SW 1271 (cell line): ENCODE results near the gene PKD1.
A peak's percentile ranks its signal among the peaks of the same experiment; 100 is the strongest.

ENCODE experiments used
- DNase-seq, 2 experiments: peaks; one replicate each; lab custom pipeline; 2025; lab: John Stamatoyannopoulos, UW

PKD1 gene

DNA sequence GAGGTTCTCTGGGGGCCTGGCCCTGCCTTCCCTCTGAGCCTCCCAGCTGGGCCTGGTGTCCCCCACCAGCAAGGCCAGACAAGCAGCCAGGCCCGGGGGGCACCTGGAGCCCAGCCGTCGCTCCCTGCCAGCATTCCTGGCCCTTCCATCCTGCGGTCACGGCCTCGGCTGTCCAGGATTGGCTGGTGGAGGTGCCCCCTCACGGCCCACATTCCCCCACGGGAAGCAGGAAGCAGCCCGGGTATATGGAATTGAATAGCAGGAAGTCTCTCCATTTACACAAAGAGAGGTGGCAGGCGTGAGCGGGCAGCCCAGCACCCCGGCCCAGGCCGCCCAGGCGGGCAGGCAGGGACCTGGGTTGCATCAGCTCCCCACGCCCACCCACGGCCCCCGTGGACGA, 34.4 kb upstream of the PKD1 start:
- DNase-seq = no peak

DNA sequence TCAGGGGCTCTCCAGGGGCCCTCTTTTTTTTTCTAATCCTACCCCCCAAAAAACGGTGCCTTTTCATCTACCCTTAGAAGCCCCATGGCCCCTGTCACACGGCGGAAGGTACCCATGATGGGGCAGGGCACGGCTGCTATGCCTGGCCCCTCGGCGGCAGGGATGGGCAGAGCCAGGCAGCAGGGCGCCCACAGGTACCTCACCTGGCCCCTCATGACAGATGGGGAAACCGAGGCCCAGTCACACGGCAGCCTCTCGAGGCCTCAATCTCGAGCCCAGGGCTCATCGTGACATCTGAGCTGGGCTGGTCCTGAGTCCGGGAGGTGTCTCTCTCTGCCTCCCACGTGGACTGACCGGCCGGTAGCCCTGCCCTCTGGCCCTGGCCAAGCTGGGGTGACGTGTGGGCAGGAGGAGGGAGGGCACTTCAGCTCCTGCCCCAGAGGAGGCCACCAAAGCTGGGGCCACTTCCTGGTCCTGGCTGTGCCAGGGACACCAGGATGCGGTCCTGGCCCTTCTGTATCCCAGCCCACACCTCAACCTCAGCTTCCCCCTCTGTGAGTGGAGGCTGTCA, 31.5 kb upstream of the PKD1 start:
- no peak for DNase-seq

DNA sequence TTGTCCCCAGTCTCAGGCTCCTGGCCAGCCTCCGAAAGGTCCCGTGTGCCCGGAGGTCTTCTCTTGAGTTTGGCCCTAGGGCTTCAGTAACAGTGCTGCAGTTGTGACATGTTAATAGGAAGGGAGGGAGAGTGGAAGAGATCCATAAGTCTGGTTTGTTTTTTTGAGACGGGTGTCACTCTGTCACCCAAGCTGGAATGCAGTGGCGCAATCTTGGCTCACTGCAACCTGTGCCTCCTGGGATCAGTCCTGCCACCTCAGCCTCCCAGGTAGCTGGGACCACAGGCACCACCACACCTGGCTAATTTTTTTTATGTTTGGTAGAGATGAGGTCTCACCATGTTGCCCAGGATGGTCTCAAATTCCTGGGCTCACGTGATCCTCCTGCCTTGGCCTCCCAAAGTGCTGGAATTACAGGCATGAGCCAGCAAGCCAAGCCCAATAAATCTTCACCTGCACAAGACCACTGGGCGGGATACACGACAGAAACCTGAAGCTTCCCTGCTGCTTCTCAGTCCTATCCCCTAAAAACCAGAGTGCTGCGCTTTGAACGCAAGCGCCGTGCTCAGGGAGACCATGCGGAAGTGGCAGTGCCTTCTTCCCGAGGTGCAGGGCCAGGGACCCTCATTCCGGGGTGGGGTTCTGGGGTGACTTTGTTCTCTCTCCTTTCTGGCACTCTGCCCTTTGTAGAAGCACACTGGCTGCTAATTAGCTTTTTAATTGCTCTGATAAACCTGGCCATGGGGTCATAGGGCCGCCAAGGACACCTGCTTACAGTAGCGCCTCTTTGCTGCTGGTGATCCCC, 30.8 kb upstream of the PKD1 start:
- no peak for DNase-seq

DNA sequence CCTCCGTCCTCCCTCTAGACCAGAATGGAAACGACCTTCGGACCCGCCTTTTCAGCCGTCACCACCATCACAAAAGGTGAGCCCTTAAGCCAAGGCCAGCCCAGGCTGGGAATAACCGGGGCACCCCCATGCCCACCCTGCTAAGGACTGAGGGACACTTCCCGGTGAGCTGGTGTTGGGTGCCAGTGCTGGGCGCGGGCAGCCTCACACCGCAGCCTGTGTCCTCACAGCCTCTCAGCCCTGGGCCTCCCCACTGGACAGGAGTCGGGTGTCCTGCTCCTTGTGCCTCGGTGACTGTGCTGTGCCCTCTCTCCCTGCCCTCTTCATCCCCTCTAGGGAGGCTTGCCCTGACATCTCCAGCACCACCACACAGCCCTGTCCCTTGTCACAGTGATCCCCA, 30.2 kb upstream of the PKD1 start:
- DNase-seq = no peak

DNA sequence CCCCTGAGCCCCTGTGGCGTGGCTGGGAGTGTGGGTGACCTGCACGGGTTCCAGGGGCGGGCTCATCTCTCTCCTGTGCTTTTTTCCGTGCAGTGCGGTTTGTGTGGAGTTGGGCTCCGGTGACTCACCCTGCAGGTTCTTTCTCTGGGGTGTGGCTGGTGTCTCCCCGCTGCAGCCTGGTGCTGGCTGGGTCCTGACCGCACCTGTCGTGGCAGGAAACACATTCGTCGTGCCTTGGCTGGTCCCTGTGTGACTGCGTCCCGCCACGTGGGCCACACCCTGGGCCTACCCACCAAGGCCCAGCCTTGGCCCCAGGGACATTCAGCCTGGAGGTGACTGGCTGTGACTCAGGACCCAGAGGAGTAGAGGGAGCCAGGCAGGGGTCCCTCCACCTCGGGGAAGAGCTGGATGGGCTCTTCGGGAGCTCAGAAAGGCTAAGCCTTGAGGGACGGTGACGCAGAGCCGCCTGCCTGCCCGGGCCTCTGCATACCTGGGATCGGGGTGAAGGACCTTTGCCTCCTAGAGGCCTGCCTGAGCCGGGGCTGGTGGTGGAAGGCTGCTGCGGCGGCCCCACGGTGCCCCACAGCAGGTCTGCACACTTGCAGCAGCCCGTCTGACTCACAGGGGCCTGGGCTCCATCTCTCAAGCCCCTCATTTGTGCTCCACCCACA, 27.6 kb upstream of the PKD1 start:
- no peak for DNase-seq

DNA sequence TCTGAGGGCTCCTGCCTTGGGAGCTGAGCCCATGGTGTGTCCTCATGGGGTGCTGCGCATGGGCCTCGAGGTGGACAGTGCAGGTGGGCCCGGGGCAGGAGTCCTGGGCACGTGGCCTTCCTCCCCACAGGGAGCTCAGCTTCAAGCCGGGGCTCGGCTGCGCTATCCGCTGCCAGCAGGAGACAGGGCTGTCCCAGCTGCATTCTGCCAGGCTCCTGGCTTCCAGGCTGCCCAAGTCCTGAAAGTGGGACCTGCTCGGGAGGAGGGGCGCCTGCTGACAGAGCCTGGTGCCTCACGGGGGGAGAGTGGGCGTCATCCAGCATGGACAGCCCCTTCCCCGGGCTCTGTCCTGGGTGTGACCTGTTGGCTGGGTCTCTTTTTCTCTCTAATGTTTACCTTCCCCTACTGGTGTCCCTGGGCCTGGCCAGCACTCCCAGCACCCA, 27.0 kb upstream of the PKD1 start:
- DNase-seq = no peak

DNA sequence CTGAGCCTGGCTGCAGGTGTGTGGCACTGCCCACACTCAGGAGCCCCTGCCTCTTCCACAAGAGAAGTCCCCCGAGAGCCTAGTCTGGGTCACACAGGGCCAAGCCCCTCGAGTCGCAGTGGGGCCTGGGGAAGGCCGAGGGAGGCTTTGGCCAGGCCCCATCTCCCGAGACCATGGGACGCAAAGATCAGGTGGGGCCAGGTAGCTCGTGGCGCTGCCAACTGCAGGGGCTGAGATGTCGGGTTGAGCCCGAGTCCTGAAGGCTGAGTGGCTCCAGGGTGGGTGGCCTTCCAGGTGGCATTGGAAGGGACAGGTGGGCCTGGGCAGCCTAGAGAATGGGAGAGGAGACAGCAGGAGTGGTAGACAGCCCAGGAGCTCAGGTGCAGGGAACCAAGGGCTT, 26.2 kb upstream of the PKD1 start:
- DNase-seq = no peak

DNA sequence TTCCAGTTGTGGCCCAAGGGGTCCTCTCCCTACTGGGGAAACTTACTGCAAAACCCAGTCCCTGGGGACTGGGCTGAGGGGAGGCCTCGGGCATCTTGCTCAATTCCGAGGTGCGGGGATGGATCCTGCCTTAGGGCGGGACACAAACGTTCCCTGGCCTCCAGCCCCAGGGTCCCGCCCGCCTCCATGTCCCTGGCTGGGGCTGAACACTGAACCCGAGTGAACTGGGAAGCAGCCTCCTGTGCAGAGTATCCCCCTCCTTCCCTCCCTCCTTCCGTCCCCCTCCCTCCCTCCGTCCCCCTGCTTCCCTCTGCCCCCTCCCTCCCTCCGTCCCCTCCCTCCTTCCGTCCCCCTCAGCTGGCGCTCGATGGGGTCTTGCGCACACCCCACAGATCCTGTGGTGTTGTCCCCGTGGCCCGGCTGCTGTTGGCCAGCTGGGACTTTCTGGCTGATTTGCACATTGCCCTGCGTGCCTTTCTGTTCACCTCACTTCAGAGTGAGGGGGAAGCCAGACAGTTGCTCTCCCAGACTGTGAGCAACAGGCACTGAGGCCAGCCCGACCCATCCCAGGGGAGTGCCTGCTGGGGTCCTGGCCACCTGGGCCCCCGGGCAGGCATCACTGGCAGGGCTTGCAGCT, 25.3 kb upstream of the PKD1 start:
- DNase-seq = no peak

DNA sequence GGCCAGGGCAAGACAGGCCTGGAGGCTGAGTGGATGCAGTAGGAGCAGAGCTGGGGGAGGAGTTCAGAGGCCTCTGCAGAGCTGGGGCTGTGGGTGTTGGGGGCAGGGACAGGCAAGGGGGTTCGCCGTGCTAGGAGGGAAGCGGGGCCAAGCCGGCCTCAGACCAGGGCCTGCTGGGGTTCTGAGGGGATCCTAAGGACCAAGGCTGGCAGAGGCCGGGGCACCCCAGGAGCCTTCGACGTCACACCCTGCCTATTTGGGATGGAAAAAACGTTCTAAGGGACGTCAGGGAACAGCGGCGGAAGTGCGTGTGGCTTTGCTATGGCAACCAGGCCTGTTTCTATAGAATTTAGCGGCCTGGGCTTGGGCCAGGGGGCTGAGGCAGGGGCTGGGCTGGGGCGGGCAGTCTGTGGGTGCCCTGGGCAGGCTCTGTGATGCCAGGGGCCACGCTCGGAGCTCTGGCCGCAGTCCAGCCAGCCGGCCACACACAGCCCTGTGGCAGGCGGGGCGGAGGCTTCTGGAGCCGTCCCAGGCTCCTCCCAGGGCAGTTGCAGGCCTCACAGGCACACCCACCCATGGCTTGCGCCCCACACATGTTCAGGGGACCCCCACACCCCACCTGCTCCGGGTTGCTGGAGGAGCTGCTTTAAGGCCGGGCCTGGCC, 23.6 kb upstream of the PKD1 start:
- no peak for DNase-seq

DNA sequence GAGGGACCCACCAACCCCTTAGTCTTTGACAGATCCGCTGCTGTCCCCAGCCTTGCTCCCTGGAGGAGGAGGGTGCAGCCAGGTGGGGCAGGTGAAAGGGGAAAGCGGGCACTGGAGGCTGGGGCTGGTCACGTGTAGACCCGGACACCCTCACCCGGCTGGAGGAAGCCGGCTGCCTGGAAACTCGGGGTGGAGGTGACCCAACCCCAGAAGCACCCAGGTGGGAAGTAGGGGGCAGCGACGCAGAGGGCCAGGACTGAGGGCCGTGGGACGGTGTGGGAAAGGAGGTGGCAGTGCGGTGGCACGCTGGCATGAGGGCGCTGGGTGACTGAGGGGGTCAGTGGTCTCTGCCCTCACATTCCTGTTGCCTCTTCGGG, 22.6 kb upstream of the PKD1 start:
- DNase-seq = no peak

DNA sequence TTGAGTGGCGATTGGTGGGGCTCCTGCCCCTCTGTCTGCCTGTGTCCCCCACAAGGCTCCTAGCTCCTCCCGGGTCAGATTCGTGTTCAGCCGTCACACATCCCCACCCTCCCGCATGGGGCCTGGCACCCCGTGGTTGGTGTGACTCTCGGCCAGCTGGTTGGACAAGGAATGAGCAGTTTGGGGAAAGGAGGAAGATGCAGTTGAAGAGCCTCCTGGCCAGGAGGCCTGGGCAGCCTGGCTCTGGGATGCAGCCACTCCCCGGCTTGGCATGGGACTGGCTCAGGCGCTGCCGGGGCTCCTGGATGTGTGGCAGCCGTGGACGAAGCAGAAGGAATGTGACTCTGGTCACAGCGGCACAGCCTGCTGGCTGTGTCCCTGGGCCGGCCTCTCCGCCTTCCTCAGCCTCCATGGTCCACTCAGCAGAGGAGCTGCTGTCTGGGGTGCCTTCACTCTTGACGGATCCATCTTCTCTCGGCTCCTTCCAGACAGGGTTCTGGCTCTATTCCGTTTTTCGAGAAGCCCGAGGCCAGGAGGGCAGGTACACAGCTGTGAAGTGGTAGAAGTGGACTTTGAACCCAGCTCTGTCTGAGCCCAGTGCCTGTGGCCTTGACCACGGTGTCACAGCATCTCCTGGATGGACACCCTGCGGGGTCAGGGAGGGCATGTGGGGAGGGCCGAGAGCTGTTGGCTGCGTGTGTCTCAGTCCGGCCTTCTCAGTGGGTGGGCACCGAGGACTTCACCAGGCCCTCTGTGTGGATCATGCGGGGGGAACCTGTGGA, 22.0 kb upstream of the PKD1 start:
- DNase-seq = no peak

DNA sequence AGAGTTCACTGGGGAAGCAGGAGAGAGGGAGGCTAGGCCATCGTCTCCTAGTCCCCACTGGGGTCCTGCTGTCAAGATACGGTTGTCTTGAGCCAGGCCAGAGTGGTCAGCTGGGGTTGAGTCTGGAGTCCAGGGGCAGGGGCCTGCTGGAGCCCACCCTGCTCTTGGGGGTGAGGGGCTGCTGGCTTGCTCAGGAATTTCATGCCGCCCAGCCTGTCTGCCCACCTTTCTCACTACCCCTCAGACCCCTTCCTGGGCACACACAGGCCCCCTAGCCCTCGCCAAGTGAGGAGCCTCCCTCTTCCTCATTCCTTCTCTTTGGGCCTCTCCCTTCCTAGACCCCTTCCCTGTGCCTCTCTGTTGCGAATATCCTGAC, 21.1 kb upstream of the PKD1 start:
- no peak for DNase-seq

DNA sequence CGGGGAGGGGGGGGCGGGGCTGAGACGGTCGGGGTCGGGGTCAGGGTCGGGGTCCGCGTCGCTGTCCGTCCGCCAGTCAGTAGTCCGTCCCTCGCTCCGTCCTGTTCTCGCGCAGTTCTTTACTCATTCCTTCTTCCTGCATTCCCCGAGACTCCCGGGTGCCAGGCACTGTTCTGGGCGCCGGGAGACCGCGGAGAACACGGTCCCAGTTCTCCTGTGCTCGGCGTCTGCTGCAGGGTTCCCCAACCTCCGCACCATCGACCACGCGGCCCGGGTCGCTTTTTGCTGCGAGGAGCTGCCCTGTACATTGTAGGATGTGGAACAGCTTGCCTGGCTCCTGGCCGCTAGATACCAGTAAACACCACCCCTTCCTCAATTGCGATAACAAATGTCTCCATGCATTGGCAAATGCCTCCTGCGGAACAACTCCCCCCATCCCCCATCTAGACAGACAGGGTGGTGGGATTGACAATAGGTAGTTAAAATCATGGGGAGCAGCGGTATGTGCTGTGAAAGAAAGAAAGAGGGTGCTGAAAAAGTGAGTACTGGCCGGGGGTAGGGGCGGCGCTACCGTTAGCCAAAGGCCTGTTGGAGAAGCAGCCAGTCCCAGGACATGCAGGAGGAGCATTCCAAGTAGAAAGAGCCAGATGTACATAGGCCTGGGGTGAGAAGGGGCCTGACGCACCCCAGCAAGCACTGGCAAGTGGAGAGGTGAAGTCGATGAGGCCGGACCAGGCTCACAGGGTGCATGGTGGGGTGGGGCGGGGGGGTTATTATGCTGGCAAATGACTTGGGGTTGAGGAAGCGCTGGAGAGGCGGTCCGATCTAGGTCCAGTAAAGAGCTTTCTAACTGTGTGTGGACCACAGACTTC, 20.5 kb upstream of the PKD1 start:
- DNase-seq = no peak

DNA sequence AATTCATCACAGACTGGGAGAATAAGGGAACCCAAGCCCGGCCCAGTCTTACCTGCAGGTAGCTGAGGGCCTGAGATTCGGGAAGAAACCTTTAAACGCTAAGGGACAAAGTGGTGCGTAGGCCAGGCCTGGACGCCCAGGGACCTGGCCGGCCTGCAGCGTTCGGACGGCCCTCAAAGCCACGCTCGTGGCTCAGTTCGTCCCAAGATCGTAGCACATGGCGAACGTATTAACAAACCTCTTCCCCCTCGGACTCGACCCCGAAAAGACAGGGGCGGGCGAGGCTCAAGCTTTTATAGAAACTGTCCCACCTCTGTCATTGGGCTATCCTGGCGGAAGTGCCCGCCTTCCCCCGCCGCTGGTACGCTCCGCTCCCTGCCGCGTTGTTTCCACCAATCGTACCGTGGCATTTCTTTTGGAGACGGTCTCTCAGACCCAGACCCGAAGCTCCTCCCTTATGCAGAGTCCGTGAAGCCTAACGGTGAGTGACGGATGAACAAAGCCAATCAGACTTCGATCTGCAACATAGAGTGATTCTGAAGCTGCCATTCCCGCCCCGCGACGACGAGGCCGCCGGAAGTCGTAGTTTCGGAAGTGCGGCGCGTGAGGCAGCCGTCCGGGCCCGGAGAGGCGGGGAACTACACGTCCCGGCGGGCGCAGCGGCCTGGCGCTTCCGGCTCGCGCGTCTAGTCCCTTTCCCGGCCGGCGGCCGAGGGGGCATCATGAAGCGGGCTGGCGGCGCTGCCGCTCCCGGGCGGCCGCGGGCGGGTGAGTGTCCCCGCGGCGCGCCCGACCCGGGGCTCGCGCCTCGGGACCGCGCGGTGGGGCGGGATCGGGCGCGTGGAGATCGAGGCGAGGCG, 19.6 kb upstream of the PKD1 start, which contains the start of gene TRAF7:
Gene TRAF7, plus strand, starts transcription at position 692 of the 860 bp plus-strand sequence. CDS start 8,139 bp downstream, outside the sequence.
- DNase-seq = peak; percentile 96 to 99

DNA sequence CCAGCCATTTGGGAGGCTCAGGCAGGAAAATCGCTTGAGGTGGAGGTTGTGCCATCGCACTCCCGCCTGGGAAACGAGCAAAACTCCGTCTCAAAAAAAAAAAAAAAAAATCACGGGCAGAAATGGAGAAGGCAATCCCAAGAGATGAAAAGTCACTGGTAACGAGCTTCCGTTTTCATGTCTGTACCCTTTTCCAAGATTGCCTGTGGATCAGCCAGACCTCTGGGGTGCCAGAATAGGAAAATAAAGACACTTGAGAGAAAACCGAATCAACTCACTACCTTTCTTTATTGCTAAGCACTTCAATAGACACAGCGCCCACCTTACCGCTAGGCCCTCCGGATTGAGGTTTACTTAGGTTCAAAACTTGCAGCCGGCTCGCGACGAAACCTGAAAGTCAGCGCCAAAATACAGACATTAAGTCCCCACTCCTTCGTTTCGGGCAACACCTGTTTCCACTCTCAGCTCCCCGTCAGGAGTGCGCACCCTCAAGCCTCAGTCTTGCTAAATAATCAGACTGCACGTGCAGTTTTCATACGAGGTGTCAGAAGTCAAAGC, 18.9 kb upstream of the PKD1 start:
- DNase-seq = no peak

DNA sequence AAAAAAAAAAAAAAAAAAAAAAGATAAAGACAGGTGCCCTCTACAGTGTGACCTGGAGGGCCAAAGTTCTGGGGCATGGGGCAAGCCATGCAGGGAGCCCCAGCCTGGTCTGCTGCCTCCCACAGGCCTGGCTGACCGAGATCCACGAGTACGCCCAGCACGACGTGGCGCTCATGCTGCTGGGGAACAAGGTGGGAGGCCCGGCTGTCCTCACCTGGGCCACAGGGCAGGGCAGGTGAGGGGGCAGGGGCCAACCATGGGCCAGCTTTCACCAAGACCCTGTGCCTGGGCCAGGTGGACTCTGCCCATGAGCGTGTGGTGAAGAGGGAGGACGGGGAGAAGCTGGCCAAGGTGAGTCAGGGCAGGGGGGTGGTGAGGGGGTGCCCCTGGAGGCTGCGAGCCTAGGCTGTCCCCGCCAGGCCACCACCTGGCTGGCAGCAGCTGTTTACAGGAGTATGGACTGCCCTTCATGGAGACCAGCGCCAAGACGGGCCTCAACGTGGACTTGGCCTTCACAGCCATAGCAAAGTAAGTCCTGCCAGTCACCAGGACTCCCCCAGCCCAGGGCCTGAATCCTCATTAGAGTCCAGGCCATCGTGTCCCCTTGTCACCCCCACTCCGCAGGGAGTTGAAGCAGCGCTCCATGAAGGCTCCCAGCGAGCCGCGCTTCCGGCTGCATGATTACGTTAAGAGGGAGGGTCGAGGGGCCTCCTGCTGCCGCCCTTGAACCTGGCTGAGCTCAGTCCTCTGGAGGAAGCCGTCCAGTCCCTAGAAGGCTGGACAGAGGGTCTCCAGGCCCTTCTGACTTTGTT, 17.2 kb upstream of the PKD1 start:
- no peak for DNase-seq

DNA sequence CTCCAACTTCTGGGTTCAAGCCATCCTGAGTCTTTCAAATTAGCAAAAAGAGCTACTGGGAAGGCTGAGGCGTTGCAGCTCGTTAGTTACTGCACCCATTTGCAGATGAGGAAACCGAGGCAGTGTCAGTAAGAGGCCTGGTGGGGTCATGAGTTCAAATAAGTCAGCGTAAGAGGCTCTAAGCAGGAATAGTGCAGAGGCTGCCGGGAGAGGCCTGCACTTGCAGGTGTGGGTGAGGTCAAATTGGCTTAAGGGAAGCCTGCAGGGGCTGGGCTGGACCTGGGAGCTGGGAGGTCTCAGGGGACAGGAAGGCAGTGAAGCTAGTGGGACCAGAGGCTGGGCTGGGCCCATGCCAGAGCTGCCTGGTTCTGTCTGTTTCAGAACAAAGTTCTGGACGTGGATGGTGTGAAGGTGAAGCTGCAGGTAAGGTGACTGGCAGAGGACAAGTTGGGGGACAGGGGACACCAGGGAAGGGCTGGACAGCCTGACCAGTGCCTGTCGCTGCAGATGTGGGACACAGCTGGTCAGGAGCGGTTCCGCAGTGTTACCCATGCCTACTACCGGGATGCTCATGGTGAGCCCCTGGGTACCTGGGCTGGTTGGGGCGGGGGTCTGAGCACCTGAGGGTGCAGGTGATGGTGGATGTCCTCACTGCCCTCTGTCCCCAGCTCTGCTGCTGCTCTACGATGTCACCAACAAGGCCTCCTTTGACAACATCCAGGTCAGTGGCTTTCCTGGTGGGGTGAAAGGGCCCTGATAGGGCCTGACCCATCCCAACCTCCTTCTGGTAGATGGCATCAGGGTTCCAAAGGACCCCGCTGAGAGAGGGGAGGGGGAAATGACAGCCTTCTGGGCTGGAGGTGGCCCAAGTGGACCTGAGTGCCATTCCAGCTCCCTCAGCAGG, 15.7 kb upstream of the PKD1 start:
- DNase-seq = no peak
